ENCODE data around the gene GGNBP2.

Gene GGNBP2

GRCh38 chr17:36515837-36516236 lies 28.9 kb upstream of the GGNBP2 start:
- DNase-seq, result no peak

GRCh38 chr17:36523113-36523512 lies 21.6 kb upstream of the GGNBP2 start:
- no peak for DNase-seq

DNA sequence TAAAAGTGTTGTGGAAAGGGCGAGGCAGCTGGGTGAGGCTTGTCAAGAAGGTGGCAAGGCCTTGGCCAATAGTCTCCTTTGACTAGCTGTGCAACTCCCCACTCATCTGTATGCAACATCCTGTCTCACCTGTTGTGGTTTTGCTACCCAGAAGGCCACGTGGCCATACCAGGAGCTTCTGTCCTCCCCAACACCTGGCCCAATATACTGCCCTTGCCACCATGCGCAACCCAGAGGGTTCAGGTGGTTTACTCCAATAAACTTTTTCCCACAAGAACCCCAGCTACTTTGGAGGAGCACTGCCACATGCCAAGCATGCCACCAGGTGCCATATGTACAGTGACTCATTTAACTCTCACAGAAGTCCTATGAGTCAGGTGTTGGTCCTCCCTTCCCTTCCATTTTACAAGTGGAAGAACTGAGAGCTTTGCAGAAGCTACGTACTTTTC lies 20.3 kb upstream of the GGNBP2 start:
- no peak for DNase-seq

DNA sequence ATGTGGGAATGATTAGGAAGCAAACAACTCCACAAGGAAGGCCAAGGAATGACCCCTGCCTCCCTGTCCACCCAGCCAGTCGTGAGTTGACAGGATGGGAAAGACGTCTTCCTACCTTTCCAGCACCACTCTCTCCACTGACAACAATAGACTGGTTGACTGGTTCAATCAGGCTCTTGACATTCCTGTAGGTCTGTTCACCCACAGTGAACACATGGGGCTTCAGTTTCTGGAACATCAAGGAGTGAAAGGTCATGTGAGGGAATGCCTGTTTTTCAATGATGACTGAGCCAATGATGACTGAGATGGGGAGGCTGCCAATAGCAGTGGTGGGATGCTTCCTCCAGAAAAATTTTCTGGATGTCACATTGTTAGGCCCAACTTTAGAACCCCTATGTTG lies 19.6 kb upstream of the GGNBP2 start:
- DNase-seq, result no peak

GRCh38 chr17:36525888-36526287 lies 18.8 kb upstream of the GGNBP2 start:
- no peak for DNase-seq

DNA sequence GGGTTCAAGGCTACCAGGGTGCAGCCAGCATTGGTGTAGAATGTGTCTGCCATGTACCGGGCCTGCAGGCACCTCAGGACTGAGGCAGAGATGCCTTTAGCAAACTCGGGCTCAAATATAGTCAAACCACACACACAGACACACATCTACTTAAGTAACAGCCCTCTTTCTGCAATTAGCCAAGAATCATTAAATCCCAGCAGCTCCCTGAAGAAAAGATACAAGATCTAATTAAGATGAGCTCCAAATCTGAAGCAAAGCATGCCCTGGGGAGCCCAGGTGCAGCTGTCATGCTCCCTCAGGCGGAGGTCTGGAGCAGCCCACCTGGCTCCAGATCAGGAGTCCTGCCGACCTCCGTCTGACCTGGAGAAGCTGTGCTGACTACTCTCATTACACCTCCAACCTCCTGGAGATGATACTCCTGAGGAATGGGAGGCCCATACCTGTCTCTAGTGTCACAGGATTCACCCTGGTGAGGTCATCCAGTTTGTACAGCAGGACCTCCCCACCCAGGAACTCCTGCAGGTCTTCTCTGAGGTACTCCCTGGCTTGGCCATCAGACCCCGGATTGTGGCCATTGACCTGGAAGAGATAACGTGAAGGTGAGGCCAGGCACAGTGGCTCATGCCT lies 17.0 kb upstream of the GGNBP2 start:
- DNase-seq, result no peak

DNA sequence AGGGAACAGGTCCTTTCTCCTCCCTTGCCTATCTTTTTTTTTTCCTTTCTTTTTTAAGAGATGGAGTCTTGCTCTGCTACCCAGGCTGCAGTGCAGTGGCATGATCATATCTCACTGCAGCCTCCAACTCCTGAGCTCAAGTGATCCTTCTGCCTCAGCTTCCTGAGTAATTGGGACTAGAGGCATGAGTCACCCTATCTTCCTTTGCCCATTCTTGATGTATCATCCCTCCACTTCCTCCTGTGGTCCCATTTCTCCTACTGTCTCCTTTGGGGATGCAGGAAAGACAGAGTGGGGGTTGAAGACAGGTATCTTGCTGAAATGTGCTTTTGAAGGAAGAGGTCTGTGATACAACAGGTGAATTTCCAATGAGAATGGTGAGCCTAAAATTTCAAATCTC lies 15.6 kb upstream of the GGNBP2 start:
- no peak for DNase-seq

- no peak for DNase-seq
Measured at GRCh38 chr17:36532435-36532975, 12.2 kb upstream of the GGNBP2 start.

DNA sequence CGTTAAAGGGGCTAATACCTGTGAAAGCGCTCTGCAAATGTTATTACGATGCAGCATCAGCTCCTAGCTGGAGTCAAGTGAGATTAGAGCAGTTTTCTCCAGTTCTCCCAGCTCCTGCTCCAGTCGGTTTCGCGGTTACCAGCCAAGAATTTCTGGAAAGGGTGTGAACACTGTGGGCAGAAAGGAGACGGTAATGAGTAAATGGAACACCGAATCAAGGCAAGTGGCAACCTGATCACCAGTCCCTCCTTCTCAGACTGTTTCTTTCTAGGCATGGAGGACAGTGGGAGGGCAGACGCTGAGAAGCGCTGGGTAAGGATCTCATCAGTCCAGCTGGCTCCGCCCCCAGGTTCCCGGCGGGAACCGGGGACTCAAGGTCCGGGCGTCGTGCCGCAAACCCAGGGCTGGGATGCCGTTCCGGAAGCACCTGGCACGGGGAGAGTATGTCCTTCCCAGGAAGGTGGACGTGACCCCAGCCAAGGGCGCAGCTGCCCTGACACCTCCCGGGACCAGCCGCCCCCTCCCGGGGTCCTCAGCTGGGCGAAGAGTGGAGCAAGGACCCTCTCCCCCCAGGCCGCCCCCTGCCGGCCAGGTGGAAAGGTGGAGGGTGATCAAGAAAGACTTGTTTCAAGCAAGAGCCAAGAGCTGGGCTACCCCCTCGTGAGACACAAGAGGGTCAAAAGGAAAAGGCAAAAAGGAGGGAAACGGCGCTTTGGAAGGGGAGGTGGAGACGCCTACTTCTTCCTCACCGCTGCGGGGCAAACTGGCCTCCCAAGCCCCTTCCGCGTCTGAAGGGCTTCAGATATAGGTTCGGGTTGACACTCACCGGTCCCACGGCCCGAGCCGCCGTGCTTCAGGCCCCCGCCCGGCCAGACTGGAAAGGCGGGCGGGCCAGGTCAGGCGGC lies 10.5 kb upstream of the GGNBP2 start:
- peak in 1 of 2 experiments; percentile 20 for DNase-seq

DNA sequence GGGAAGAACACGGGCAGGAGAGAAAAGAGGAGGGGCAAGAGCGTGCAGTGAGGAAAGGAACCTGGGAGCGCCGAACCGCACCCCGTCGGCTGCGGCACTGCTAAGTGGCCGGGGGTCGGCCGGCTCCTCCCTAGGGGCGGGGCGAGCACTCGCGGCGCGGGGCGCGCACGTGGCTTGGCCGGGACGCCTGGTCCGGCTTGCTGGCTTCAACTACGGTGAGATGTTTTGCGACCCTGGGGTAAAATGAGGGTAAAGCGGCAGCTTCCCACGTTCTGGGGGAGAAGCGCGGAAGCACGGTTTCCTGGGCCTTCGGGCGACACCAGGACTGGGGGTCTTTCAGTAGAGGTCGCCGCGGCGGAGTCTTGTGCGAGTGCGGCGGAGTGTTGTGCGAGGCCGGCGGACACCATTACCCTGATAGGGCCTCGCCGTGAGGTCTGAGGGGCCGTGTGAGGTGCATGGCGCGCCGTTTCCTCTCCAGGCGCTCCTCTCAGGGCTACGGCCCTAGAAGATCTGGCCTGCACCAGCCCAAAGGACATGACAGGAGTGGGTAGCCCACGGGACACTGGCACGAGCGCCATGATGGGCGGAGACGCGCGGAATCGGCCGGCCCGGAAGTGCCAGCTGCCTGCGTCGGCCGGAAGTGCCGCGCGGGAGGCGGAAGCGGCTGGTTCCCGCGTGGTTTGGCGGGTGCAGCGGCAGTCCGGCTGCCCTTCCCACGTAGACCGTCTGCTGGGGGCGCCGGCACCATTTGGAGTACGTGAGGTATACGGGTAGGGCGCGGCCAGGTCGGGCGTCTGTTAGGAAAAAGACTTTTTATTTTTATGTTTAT lies 9.7 kb upstream of the GGNBP2 start, which contains the start of the genes MYO19 and PIGW:
Gene MYO19 (minus strand): TSS at position 29 of the 829 bp plus-strand sequence. CDS start 2,330 bp downstream, outside the sequence.
Gene PIGW (plus strand): TSS at position 148 of the 829 bp plus-strand sequence. CDS start 2,115 bp downstream, outside the sequence.
- peak in 1 of 2 experiments; percentile 32 for DNase-seq

DNA sequence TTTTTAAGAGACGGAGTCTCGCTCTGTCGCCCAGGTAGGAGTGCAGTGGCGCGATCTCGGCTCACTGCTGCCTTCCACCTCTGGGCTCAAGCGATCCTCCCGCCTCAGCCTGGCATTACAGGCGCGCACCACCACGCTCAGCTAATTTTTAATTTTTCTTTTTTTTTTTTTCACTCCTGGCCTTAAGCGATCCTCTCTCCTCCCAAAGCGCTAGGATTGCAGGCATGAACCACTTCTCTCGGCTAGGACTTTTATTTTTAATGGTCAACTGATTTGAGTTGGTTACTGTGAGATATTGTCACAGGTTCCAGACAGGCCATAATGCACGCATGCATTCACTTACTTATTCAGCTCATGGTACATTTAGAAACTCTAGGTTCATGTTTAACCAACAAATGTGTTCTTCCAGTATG lies 9.0 kb upstream of the GGNBP2 start:
- DNase-seq, result no peak

GRCh38 chr17:36540696-36541095 lies 4.0 kb upstream of the GGNBP2 start:
- DNase-seq, result no peak

DNA sequence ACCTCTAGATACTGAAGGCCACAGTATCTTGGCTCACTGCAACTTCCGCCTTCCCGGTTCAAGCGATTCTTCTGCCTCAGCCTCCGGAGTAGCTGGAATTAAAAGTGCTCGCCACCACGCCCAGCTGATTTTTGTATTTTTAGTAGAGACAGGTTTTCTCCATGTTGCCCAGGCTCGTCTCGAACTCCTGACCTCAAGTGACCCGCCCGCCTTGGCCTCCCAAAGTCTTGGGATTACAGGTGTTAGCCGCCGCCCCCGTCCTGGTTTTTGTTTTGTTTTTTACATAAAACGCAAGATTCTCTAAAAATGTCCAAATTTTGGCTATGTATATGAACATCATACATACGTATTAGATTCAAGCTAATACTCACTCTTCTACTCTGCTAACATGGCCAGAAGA lies 2.0 kb upstream of the GGNBP2 start:
- no peak for DNase-seq

DNA sequence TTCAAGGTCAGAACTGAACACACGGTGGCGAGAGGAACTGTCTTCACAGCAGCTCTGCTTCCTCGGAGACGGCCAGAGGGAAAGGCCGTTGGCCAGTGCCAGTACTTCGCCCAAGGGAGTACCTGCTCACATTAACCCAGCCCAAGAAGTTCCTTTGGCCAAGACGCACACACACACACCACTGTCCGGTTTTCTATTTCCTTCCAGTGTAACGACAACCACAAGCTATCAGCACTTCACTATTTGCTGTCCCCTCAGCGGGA lies 744 bp upstream of the GGNBP2 start:
- DNase-seq, result no peak

GRCh38 chr17:36545077-36545464 lies 352 bp downstream of the GGNBP2 start:
- no peak for DNase-seq

DNA sequence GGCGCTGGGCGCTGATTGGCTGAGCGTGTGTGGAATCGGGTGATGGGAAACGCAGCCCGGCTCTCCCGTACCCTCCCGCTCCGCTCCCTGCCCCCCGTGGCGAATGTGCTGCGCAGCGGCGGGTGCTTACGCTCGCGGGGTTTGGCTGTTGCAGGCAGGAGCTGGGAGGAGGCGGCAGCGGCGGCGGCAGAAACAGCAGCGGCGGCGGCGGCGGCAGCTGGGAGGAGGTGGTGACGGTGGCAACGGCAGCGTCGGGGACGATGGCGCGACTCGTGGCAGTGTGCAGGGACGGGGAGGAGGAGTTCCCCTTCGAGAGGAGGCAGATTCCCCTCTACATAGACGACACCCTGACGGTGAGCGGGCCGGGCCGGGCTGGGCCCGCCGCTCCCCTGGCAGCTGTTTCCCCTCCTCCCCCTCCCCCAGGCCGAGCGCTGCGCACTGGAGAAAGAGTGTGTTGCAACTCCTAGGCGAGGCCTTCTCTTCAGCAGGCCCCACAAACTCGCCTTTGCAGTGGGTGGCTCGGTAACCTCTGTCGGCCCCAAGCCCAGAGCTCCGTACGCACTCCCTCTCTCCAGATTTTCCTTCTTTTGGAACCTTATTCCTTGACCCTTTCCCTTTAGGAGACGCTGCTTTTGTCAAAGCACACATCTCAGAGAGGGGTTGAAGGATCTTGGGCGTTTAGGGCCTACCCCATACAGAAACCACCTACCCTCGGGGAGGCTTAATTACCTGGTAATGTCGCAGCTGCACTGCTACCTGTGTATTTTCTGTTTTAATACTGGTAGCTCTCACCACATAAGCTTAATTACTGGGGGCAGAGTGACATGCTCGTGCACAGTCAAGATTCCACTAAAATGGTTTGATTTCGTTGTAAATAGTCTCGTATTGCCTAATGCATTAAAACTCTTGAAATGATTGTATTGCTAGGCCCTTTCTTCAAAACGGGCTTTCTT lies 1.0 kb downstream of the GGNBP2 start:
- DNase-seq, result peak; percentile 56 to 91

- no peak for DNase-seq
Measured at GRCh38 chr17:36546418-36547093, 1.8 kb downstream of the GGNBP2 start.

DNA sequence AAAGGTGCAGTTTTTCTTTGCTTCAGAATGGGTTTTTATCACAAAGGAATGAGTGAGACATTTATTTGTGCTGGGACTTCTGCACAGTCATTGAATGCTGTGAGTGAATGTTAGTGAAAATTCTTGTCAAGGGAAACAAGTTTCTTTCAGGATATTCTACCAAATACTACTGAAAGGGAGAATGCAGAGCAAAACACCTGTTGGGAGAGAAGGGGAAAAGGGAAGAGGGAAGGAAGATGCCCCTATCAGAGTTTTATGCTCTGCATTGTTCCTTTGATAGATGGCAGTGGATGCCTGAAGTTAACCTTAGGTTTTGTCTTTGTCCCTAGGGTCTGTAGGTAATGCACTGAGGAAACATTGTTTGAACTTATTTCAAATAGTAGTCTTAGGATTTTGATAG lies 3.1 kb downstream of the GGNBP2 start:
- DNase-seq, result no peak

GRCh38 chr17:36550491-36551417 lies 6.0 kb downstream of the GGNBP2 start:
- no peak for DNase-seq

- no peak for DNase-seq
Measured at GRCh38 chr17:36553459-36553858, 8.7 kb downstream of the GGNBP2 start.

Measured in cerebellar nuclear complex (tissue), 1 donor.